ENCODE data around the gene KDM7A.
"Not testable (repeated sequence)": the region's sequence is repeated elsewhere in the genome, so short reads cannot be mapped to it uniquely, and the experiment has no call there.

Gene KDM7A

DNA sequence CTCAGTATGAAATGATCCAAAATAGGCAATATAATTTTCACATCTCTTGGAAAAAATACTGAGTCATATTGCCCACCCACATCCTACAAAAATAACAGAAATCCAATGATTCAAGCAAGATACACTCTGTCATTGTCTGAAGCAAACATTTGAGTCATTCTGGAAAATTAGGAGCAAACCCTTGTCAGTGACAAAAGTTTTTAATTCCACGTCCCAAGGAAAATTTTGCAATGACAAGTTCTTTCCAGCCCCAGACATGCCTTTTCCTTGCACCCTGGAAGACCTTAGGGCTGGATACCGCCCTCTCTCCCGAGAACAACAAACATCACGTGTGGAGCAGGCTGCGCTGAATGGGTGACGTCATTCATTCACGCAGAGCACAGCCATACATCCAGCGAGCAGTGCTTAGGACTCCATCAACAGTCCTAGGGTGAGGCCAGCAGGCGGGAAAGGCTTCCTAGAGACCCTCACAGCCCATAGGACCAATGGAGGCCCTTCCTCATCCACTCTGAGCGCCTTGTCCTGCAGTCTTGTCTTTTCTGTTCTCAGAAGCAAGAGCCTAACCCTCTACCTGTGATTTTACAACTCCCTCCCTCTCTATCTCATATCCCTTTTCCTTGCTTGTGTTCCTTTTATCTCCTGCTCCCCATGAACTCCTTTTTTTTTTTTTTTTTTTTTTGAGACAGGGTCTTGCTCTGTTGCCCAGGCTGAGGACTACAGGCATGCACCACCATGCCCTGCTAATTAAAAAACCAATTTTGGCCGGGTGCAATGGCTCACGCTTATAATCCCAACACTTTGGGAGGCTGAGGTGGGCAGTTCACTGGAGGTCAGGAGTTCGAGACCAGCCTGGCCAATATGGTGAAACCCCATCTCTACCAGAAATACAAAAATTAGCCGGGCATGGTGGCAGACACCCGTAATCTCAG, 23.5 kb upstream of the KDM7A start:
- DNase-seq (ENCODE audit: low spot score), result no peak

DNA sequence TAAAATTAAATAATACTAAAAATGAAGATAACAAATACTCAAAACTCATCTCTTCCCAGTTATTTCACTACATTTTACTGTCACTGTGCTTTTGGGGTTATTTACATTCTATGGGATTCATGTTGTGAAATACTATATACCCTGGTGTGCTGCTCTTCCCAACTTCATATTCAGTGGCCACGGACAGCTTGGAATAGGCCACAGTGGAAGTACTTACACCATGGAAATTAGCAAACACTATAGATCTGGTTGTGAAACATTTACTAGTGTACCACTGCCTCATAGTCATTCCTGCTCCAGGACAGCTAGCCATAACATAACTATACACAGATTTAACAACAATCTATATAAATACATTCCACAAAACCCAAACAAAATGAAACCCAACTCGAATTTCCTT, 21.2 kb upstream of the KDM7A start:
- no peak for DNase-seq (ENCODE audit: low spot score)

DNA sequence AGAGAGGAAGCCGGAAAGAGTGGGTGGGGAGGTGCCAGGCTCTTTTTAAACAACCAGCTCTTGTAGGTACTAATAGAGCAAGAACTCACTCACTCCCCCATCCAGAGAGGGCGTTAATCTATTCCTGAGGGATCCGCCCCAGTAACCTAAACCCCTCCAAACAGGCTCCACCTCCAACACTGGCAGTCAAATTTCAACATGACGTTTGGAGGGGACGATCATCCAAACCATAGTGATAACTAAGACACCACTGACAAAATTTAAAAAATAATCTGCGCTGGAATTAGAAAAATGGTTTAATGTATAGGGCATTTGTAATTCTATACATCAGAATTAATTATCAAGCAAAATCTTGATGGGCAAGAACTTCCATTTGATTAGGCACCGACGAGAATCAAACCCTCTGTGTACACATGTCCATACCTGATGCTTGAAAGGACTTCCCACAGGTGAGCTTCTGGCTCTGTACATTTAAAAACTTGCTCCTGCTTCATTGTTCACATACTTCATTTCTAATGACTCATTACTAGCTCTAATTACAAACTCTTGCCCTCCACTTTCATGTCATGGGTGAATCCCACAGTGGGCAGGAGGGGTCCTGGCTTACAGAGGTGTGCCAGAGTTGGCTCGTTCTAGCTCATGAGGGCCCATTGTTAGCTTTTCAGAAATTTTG, 20.6 kb upstream of the KDM7A start:
- DNase-seq (ENCODE audit: low spot score), result no peak

DNA sequence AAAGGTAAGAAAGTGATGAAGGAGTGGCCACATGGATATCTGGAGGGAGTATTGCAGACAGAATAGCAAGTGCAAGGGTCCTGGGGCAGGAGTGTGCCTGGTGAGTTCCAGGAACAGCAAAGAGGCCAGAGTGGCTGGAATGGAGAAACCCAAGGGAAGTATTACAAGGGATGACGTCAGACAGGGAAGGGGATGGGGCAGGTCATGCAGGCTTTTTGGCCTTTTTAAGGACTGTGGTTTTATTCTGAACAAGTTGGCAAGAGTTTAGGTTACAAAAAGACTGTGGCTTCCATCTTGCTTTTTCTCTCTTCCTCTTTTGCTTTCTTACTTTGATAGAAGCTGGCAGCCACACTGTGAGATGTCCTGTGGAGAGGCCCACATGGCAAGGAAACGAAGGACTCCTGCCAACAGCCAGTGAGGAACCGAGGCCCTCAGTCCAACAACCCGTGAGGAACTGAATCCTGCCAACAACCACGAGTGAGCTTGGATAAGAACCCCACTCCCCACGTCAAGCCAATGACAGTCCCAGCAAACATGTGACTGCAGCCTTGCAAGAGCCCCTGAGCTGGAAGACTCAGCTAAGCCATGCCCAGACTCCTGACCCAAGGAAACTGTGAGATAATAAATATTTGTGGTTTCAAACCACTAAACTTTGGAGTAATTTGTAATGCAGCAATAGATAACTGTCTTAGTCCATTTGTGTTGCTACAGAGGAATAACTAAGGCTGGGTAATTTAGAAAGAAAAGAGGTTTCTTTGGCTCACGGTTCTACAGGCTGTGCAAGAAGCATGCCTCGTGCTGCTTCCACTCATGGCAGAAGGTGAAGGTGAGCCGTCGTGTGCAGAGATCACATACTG, 19.8 kb upstream of the KDM7A start:
- DNase-seq (ENCODE audit: low spot score), result no peak

DNA sequence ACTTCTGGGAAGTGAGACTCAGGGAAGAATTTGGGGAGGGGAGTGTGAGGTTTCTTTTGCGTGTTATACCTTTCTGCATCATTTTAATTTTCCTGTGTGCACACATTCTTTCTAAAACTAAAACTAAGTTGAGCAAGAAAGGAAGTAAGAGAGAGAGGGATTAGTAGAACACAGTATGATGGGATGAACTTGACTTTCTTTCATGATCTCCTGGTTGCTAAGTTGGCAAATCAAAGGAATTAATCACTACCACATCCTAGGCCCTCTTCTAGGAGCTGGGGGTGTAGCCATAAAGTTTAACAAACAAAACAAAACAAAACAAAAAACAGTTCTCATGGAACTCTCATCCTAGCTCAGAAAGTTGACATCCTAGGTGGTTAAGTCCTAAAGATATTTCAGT, 19.1 kb upstream of the KDM7A start:
- DNase-seq (ENCODE audit: low spot score), result no peak

DNA sequence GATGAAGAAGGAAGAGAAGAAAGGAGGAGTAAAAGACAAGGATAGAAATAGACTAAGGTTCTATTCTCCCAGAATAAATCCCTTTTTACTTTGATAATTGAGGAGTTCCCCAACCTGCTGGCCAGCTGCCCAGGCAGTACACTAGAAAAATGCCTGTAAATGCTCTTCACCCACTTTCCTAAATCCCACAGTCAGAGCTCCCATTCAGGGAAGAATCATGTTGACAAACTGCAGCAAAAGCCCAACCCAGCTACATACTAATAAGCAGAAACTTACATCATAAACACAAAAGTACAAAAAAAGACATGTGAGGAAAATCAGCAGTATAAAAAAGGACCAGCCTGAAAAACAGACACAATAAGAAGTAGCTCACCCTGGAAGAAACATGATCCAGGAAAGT, 15.8 kb upstream of the KDM7A start:
- DNase-seq (ENCODE audit: low spot score), result no peak

DNA sequence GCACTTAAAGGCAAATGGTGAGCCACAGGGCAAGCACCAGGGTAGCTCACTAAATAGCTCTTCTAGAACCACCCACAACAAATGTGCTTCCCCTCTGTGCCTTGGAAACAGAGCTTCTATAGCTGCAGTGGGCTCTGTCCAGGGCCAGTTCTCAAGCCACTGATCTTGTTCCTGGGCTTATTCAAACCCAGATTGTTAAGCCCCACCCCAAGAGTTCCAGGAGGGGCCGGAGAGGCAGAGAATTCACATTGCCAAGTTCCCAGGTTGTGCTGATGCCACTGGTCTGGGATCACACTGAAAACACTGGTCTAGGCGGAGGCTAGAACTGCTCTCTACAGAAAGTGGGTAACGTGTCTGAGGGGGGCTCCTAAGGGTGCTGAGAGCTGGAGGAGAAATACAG, 15.4 kb upstream of the KDM7A start:
- no peak for DNase-seq (ENCODE audit: low spot score)

DNA sequence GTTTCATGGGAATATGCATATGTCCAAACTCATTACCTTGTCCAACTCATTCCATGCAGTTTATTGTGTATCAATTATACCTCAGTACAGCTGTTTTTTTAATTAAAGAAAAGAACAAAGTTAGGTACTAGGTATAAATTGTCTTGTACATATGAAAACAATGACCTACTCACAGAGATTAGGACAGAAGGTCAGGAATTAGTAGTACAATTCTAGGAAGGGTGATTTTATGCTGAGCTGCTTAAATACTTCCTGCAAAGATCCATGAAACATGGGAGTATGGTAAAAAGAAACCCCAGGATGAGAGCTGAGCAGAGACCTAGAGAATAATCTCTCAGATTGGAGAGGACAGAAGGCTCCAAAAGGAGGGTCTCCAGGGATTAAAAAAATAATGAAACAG, 13.8 kb upstream of the KDM7A start:
- no peak for DNase-seq (ENCODE audit: low spot score)

DNA sequence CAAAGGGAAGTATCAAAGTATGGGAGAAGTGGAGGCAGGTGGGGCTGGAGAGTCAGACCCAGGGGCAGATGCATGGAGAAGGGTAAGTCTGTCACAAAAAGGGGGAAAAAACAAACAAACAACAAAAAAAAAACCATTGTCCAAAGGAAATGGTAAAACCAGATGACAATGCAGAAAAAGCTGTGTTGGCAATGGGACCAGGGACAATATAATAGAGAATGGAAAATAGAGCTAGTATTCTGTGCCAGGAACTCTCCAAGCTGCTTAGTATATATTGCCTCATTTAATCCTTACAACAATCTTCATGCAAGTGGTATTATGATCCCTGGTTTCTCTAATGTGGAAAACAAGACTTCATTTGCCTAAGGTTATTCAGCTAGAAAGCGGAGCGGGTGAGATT, 13.1 kb upstream of the KDM7A start:
- DNase-seq (ENCODE audit: low spot score), result no peak

DNA sequence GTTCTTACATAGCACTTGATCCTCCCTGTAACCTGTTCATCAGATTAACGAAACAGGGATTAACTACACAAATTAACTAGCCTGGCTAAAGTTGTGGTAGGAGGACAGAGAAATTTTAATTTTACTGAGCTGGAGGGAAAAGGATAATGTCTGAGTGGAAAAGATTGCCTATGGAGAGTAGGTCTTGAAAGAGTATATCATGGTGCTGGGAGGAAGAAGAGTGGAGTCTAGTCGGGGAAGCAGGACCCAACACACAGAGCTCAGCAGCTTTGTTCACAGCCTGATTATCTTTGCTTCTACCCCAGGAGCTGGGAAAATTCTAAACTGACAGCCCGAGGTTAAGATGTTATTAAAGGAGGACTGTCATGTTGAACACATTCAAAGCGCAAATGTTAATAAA, 6.1 kb upstream of the KDM7A start:
- no peak for DNase-seq (ENCODE audit: low spot score)

DNA sequence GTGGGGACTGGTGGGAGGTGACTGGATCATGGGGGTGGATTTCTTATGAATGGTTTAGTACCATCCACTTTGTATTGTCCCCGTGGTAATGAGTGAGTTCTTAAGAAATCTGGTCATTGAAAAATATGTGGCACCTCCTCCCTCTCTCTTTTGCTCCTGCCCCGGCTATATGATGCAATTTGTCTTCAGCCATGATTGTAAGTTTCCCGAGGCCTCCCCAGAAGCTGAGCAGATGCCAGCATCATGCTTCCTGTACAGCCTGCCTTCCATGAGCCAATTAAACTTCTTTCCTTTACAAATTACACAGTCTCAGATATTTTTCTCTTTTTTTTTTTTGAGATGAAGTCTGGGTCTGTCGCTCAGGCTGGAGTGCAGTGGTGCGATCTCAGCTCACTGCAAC, 2.6 kb upstream of the KDM7A start:
- DNase-seq (ENCODE audit: low spot score), result no peak

DNA sequence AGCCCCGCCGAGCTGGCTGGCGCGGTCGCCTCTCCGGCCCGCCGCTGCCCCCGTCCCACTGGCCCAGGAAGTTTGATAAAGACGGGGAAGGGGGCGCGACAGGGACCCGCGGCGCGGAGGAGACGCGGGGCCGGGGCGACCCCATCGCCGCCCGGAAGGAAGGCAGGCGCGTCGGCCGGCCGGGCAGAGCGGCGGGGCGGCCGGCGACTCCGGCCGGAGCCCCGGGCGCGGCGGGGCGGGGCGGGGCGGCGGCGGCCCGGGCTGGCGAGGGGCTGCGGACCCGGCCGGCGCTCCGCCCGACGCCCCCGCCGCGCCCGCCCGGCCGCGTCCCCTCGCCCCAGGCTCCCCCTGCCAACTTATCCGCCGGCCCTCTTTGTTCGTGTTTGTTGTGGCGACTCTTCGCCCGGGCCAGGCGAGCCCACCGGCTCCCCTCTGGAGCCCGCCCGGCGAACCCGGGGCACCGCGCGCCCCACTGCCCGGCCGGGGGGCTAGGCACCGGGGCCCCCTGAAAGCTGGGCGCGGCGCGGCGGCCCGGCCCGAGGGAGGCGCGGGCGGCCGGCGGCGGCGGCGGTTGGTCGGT, 571 bp downstream of the KDM7A start:
- peak; percentile 31 for DNase-seq (ENCODE audit: low spot score)

DNA sequence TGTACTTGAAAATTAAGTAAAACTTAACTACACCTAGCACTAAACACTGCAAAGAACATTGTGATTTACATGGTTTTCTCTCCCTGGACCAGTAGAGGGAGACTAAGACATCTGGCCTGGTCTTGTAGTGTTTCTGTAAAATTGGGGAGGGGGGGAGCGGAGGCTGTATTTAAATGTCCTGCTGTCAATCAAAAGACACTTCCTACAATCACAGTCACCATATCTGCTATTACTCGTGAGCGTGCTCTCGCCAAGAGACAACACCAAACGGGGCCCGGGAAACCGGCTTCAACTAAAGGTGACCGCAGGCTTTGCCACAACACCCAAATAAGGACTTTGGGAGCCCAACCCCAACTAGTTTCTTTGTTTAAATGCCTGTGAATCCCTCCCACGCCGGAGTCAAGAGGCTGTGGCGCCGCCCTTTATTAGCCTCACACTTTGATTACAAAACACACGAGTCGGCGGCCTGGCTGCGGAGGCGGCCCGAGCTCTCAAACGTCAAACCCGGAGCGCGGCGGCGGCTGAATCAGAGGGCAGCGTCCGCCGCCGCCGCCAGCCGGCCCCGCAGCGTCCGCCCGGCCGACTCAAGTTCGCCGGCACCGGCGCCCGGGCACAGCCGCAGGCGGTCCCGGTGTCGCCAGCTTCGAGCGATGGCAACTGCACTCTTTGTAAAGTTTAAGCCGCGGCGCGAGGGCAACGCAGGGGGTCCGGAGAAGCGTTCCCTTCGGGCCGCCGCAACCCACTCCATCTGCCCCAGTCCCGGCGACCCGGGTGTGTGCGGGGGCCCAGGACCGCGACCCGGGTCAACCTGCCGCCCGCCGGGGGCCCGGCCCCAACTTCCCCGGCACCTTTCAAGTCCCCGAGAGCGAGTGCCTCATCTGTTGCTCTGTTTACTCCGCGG, 1.3 kb downstream of the KDM7A start:
- DNase-seq (ENCODE audit: low spot score), result peak; percentile 77

DNA sequence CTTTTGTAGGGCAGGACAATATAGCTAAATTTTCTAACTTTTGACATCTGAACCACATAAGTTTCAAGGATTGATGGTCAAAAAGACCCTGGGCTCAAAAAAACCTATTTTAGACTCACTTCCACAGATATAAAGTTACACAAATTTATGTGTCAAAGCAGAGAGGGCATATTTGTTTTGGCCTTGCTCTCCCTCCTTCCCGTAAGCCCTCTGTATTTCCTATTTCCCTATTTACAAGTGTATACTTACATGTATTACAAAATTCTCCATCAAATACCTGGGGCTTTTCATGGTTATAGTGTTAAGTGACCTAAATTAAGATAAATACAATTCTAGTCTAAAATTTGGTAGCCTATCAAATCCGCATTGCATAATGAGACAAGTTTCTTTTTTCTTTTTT, 2.6 kb downstream of the KDM7A start:
- no peak for DNase-seq (ENCODE audit: low spot score)

DNA sequence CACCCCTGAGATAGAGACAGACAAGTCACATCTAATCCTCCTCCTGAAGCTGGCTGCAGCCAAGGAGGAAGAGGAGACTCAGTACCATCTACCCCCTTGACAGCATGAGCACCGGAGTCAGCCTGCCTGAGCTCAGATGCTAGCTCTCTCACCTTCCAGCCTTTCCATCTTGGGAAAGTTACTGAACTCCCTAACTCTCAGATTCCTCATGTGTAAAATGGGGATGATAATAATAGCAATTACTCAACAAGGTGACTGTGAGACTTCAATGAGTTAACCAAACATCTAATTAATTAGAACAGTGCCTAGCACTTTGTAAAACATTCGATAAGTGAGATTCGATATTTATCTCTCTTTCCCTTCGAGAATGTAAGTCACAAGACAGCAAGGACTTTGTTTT, 6.4 kb downstream of the KDM7A start:
- DNase-seq (ENCODE audit: low spot score), result no peak

DNA sequence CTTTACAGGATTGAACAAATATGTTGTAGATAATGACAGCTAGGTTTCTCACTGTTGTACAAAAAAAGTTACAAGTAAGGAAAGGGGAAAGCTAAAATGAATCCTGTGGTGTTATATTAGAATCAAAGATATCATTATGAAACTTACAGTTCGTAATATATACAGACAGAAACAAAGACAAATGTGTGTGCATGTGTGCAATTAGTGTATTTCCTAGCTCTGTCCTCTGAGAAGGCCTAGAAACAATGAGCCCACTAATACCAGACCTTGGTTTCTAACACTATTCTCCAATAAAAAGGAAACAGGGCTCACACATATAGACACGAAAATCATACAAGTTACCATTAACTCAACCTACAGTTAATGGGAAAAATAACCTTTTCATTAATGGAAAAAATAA, 8.0 kb downstream of the KDM7A start:
- no peak for DNase-seq (ENCODE audit: low spot score)

DNA sequence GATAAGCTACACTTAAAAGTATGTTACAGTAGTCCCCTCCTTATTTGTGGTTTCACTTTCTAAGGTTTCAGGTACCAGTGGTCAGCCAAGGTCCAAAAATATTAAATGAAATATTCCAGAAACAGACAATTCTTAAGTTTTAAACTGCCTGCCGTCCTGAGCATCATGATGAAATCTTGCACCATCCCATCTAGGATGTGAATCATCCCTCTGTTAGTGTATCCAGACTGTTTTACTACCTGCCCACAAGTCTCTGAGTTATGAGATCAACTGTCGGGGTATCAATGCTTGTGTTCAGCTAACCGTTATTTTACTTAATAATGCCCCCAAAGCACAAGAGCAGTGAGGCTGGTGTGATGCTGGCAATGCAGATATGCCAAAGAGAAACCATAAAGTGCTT, 11.4 kb downstream of the KDM7A start:
- DNase-seq (ENCODE audit: low spot score), result no peak

DNA sequence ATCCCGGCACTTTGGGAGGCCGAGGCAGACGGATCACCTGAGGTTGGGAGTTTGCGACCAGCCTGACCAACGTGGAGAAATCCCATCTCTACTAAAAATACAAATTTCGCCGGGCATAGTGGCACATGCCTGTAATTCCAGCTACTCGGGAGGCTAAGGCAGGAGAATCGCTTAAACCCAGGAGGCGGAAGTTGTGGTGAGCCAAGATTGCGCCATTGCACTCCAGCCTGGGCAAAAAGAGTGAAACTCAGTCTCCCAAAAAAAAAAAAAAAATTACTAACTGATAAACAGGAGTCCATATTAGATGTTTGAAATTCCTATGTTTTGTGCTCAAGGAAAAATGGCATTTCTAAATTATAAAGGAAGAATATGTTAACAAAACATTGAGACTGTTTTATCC, 14.7 kb downstream of the KDM7A start:
- DNase-seq (ENCODE audit: low spot score), result not testable (repeated sequence)

DNA sequence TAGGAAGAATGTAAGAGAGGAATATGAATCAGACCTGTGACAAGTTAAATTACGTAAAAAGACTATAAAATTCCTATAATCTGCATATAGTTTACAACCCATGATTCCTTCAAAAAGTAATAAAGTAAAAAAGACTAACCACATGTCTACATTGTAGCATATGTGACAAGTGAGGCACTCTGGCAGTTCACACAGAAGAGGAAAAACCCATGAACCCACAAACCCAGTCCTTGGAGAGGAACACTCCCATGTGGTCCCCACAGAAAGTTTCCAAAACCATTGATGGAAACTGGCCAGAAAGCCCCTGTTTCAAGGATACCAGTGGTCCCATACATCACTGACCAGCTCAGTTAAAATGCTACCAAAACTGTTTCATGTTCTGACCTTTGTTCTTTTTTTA, 15.7 kb downstream of the KDM7A start:
- no peak for DNase-seq (ENCODE audit: low spot score)

DNA sequence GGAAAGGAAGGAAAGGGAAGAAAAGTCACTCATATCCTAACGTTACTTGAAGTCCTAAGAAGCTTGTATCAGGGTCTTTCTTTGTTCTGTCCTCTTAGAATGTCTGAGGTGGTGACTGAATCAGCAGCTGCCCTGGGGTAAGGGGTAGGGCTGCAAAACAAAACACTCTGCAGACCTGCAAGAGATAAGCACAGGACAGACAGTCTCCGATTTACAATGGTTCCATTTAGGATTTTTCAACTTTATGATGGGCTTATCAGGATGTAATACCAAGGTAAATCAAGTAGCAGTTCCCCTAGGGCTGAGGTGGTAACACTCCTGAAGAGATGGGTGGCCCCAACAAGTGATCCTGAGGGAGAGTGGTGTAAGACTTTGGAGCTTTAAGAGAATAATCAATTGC, 16.5 kb downstream of the KDM7A start:
- peak; percentile 32 for DNase-seq (ENCODE audit: low spot score)

DNA sequence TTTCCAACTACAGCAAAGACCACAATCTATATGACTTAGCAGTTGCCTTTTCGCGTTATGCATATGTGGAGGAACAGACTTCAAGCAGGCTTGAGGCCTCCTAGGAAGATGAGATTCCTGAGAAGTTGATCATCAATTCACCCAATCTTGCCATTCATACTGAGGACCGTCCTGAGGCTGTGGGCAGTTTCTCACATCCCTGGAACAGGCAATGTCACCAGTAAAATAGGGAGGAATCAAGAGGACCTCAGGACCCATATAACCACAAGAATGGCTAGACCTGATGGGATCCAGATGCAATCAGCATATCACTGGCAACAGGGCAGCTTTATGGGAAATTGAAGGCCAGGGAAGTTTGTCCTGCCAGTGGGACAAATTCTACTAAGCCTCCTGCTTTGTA, 17.3 kb downstream of the KDM7A start:
- no peak for DNase-seq (ENCODE audit: low spot score)

All from iPS-NIHi11 (cell line).